GM21717 (cell line): ENCODE data around the gene CLUH.
"Not testable (repeated sequence)": the region's sequence is repeated elsewhere in the genome, so short reads cannot be mapped to it uniquely, and the experiment has no call there.

ENCODE experiments used
- ATAC-seq: cut with Tn5 transposase; IDR thresholded peaks from one replicate; pipeline ENCODE4 v1.9.1; 2021; ENCODE audit warnings: mild to moderate bottlenecking, moderate library complexity; ENCODE audit not compliant: unreplicated experiment

Gene CLUH

DNA sequence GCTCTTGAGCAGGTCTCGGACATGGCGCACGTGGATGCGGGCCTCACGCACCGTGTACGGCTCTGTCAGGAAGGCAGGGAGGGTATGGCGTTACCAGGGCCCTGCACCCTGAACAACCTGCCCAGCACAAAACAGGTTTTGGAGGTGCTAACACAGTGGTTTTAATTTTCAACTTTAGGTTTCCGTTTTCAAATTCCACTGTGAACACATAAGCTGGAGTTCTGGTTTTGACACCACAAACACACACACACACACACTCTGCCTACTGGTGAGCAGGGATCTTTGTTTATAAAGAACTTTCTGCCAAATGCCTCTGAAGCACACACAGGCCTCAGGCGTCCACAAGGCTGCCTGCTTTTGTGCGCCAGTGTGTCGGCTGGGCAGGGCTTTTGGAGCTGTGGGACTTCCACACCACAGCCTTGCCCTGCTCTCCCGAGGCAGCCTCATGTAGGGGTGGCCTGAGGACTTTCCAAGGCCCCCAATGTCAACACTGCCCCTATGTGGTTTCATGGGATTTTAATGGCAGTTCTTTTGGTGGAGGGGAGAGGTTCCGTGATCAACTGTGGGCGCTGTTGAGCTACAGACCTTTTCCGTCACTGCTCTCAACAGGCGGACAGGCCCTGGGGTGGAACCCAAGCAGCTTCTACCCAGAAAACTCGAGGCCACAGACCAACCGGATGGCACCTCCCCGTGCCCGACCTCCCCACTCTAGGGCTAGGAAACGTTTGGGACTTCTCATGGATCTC is 9.4 kb downstream of the CLUH start:
- ATAC-seq = no peak

GRCh38 chr17:2701161-2701995 is 10.2 kb downstream of the CLUH start:
- no peak for ATAC-seq

- no peak for ATAC-seq
These were observed 10.9 kb downstream of the CLUH start for GRCh38 chr17:2700491-2701141.

DNA sequence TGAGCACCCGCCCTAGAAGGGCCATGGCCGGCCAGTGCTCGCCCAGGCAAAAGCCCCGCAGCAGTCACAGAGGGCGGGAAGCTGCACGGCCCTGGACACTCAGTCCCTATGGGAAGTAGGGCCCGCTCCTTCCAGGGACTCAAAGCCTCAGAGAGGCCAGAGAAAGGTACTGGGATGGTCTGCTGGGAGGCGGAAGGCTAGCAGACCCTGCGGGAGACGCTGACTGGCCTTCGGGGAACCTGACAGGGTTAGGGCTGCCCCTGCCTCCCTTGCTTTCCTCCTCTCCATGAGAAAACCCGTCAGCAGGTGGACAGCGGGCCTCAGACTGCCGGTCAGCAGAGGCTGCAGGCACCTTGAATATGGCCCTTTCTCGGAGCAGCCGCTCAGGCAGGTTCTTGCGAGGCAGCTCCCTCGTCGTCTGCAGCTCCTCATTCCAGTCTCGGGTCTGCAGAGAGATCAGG is 11.5 kb downstream of the CLUH start:
- no peak for ATAC-seq

- ATAC-seq = not testable (repeated sequence)
These were observed 12.3 kb downstream of the CLUH start for GRCh38 chr17:2699216-2699805.

GRCh38 chr17:2697611-2698162 is 13.9 kb downstream of the CLUH start:
- ATAC-seq = no peak

DNA sequence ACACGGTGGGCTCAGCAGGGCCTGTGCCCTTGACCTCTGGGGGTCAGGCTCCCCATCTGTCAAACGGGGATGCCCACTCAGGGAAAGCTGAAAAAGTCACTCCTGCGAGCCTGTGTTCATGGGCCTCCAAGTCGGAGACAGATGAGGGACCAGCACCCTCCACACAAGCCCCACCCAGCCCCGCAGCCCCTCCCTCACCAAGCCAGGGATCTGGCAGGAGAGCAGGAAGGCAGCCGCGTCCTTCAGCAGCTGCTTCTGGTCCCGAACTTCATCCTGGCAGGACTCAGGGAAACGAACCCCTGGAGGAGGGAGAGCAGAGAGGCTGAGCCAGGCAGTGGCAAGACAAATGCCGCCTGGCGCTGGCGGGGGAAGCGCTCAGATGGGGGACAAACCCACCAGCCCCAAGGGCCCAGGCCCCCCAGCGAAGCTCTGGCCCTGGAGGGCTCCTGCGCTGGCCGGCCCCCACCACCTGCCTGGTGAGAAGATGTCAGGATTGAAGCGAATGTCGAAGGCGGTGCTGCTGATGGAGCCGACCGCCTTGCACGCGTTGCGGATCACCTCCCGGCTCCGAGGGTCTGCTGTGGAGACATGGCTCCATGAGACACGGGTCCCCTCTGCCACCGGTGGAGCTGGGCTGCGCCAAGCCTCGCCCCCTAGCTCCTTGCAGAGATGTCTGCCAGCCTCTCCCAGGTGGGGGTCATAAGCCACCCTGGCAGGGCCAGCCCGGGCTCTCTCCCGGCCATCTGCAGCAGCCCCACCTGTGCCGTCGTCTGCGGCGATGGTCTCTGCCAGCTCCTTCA is 15.4 kb downstream of the CLUH start:
- no peak for ATAC-seq

- ATAC-seq = no peak
These were observed 16.2 kb downstream of the CLUH start for GRCh38 chr17:2695243-2695960.

GRCh38 chr17:2694381-2695242 is 17.0 kb downstream of the CLUH start:
- ATAC-seq = no peak

DNA sequence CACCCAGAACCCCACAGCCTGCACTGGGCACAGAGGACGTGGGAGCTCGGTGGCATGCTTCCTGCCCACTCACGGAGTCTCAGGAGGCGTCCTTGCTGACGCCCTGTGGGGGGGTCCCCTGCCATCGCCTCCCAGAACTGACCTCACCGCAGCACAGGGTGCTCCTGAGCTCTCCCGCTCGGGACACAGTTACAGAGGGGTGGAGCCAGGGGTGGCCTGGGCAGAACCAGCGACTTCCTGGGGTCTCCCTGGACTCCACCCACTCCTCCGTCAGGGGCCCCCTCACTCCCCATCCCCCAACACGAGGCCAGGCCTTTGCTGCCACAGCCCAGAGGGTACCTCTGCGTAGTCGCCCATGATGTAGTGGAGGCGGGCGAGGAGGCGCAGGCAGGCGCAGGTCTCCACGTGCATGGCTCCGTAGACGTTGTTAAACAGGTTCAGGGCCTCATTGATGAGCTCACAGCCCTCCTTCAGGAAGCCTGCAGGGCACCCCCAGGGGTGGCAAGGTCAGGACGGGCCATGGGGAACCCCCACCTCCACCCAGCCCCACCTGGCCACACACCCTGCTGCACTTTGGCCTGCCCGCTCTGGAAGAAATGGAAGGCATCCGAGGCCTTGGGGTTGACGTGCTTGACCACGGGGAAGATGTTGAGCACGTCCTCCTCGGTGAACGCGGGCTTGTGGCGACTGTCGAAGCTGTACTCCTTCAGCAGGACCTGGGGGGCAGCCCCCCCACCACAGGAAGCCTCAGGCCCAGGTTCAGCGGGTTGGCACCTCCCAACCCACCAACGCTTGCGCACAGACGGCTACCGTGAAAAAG is 17.8 kb downstream of the CLUH start:
- no peak for ATAC-seq

DNA sequence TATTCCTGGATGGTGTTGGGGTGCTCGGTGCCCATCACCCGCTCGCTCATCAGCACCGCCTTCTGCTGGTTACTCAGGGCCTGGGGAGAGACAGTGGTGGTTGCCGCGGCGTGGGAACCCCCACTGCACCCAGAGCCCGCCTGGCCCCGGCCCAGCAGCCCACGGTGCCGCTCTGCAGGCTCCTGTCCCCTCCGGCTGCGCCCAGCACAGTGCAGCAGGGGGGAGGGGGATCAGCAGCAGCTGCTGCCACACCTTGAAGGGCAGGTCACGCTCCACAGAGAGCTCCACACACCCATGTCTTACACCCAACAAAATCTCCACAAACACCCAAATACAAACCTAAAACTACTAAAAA is 18.8 kb downstream of the CLUH start:
- ATAC-seq = no peak

- ATAC-seq = no peak
These were observed 19.4 kb downstream of the CLUH start for GRCh38 chr17:2691965-2692780.

DNA sequence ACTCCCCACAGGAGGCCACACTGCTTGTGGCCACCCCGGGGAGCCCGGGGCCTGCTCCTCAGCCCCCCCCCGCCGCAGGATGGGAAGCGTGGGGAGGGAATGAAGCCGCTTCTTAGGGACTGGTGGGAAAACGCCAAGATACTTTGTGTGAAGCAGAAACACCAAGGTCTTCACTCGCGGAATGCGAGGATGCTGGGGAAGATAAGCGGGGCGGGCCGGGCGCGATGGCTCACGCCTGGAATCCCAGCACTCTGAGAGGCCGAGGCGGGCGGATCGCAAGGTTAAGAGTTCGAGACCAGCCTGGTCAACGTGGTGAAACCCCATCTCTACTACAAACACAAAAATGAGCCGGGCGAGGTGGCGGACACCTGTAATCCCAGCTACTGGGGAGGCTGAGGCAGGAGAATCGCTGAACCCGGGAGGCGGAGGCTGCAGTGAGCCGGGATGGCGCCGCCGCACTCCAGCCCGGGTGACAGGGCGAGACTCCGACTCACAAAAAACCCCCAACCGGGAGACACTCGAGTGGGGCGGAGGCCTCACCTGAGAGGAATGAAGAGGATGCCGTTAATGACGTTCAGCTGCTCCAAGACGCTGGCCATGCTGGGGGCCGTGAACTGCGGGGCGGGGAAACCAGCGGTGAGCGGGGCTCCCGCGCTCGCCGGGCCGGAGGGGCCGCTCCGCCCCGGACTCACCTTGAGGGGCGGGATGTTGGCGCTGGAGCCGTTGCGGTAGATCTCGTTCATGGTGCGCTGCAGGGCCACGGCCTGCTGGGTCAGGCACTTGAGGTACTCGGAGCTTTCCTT is 20.3 kb downstream of the CLUH start:
- no peak for ATAC-seq

GRCh38 chr17:2690165-2691068 is 21.1 kb downstream of the CLUH start:
- ATAC-seq = no peak
